Body of pancreas (tissue), 4 donors: Measurements from ENCODE around the gene ADH6.

Source experiments
- POLR2A ChIP-seq, 3 donors: fragments of 450-650 bp; IDR thresholded peaks; one replicate each; pipeline ENCODE4 v1.6.1; 2016; ENCODE audit warnings: antibody characterized with exemption in 3 of 3, mild to moderate bottlenecking in 2 of 3
- TF ChIP-seq, protein P1 (sequence below), 7 experiments: fragments of 450-650 bp in 4 of 7; fragments of 200-600 bp in 3 of 7; sonication (generic) in 3 of 7; IDR thresholded peaks; one replicate each; pipeline ENCODE4 v1.5.1; 2016 to 2019; ENCODE audit warnings: antibody characterized with exemption in 7 of 7

DNA sequence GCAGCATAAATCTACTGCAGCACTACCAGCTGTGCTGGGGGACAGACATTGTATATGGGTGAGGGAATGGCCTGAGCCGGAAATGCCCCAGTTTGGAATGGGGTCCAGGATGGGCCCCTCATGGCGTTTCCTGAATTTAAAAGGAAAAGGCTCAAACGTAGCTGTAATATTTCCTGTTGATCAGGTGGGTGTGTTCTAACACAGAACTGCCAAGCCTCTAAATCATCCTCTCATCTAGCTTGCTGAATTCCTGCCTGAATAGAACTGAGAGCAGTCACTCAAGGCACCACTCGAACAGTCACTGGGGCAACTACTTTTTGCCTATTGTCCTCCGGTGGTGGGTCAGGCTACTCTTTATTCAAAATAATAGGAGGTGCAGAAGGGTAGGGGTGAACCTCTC is 28.7 kb downstream of the ADH6 start:
- TF ChIP-seq, protein P1, sequence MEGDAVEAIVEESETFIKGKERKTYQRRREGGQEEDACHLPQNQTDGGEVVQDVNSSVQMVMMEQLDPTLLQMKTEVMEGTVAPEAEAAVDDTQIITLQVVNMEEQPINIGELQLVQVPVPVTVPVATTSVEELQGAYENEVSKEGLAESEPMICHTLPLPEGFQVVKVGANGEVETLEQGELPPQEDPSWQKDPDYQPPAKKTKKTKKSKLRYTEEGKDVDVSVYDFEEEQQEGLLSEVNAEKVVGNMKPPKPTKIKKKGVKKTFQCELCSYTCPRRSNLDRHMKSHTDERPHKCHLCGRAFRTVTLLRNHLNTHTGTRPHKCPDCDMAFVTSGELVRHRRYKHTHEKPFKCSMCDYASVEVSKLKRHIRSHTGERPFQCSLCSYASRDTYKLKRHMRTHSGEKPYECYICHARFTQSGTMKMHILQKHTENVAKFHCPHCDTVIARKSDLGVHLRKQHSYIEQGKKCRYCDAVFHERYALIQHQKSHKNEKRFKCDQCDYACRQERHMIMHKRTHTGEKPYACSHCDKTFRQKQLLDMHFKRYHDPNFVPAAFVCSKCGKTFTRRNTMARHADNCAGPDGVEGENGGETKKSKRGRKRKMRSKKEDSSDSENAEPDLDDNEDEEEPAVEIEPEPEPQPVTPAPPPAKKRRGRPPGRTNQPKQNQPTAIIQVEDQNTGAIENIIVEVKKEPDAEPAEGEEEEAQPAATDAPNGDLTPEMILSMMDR (IDR thresholded peaks at IDR 0.05) = no peak
- no peak for TF ChIP-seq POLR2A (IDR thresholded peaks at IDR 0.05)
